GM18909 (cell line): ENCODE measurements around the gene PDIA5.

Source experiments
- ATAC-seq: cut with Tn5 transposase; IDR thresholded peaks from one replicate; pipeline ENCODE4 v1.9.1; 2021; ENCODE audit warnings: mild to moderate bottlenecking; ENCODE audit not compliant: unreplicated experiment, poor library complexity

The PDIA5 gene

GRCh38 chr3:123038751-123039150, 28.1 kb upstream of the PDIA5 start:
- ATAC-seq = no peak

- ATAC-seq = no peak
Measured at GRCh38 chr3:123039178-123039577, 27.6 kb upstream of the PDIA5 start.

- no peak for ATAC-seq
Measured at GRCh38 chr3:123042413-123042812, 24.4 kb upstream of the PDIA5 start.

- no peak for ATAC-seq
Measured at GRCh38 chr3:123044981-123045763, 21.7 kb upstream of the PDIA5 start.

GRCh38 chr3:123046262-123047061, 20.4 kb upstream of the PDIA5 start:
- ATAC-seq = no peak

GRCh38 chr3:123047062-123047319, 19.8 kb upstream of the PDIA5 start:
- no peak for ATAC-seq

GRCh38 chr3:123048480-123049237, 18.2 kb upstream of the PDIA5 start:
- ATAC-seq = no peak

GRCh38 chr3:123050666-123051065, 16.2 kb upstream of the PDIA5 start:
- ATAC-seq = no peak

- ATAC-seq = no peak
Measured at GRCh38 chr3:123053107-123053506, 13.7 kb upstream of the PDIA5 start.

- no peak for ATAC-seq
Measured at GRCh38 chr3:123054109-123054778, 12.6 kb upstream of the PDIA5 start.

GRCh38 chr3:123054931-123055330, 11.9 kb upstream of the PDIA5 start:
- no peak for ATAC-seq

- ATAC-seq = no peak
Measured at GRCh38 chr3:123055352-123055751, 11.5 kb upstream of the PDIA5 start.

- no peak for ATAC-seq
Measured at GRCh38 chr3:123058505-123058904, 8.3 kb upstream of the PDIA5 start.

GRCh38 chr3:123060054-123060453, 6.8 kb upstream of the PDIA5 start:
- ATAC-seq = no peak

GRCh38 chr3:123061856-123062255, 5.0 kb upstream of the PDIA5 start:
- no peak for ATAC-seq

GRCh38 chr3:123063034-123063433, 3.8 kb upstream of the PDIA5 start:
- no peak for ATAC-seq

GRCh38 chr3:123064506-123064905, 2.3 kb upstream of the PDIA5 start:
- no peak for ATAC-seq

GRCh38 chr3:123064914-123065313, 1.9 kb upstream of the PDIA5 start:
- no peak for ATAC-seq

GRCh38 chr3:123066599-123066895, 278 bp upstream of the PDIA5 start:
- ATAC-seq = no peak

GRCh38 chr3:123067689-123068600, 1.1 kb downstream of the PDIA5 start:
- peak; percentile 19 for ATAC-seq
